Liver (tissue), 9 donors: ENCODE results near the gene BRAT1. TPM values are rescaled to one million over a fixed set of nuclear protein-coding genes. Genes with fewer than 3 reads are reported as not detected.

Source experiments
- DNase-seq: peaks from one replicate; pipeline ENCODE4 v3.0.0-alpha.2; 2017; ENCODE audit warnings: low spot score
- H3K27ac ChIP-seq, 2 donors: one replicate each; pipeline ENCODE4 v1.7.0; 2013; ENCODE audit warnings: inconsistent platforms in 2 of 2, low read length in 2 of 2, control low read depth in 1 of 2, low read depth in 1 of 2, mild to moderate bottlenecking in 1 of 2
- H3K27me3 ChIP-seq, 4 donors: one replicate each; pipeline versions ENCODE4 v1.6.1 to v1.7.0; 2013; ENCODE audit warnings: low read length in 3 of 4, inconsistent platforms in 1 of 4, mild to moderate bottlenecking in 1 of 4, moderate library complexity in 1 of 4; ENCODE audit not compliant: control insufficient read depth in 4 of 4, insufficient read depth in 4 of 4
- H3K36me3 ChIP-seq, 4 donors: one replicate each; pipeline versions ENCODE4 v1.6.1 to v1.7.0; 2013; ENCODE audit warnings: low read length in 3 of 4, mild to moderate bottlenecking in 3 of 4, low read depth in 1 of 4, moderate library complexity in 1 of 4; ENCODE audit not compliant: control insufficient read depth in 4 of 4, insufficient read depth in 3 of 4
- H3K4me1 ChIP-seq, 4 donors: one replicate each; pipeline versions ENCODE4 v1.6.1 to v1.7.0; 2013; ENCODE audit warnings: low read length in 3 of 4, mild to moderate bottlenecking in 3 of 4, moderate library complexity in 1 of 4; ENCODE audit not compliant: control insufficient read depth in 4 of 4, insufficient read depth in 4 of 4
- H3K4me3 ChIP-seq, 3 donors: one replicate each; pipeline versions ENCODE4 v1.6.1 to v1.7.0; 2013; ENCODE audit warnings: low read length in 3 of 3, control low read depth in 1 of 3, low read depth in 1 of 3, mild to moderate bottlenecking in 1 of 3
- H3K9ac ChIP-seq, 2 donors: one replicate each; pipeline ENCODE4 v1.7.0; 2013; ENCODE audit warnings: low read length in 2 of 2, mild to moderate bottlenecking in 2 of 2, moderate library complexity in 2 of 2, control low read depth in 1 of 2, low read depth in 1 of 2
- H3K9me3 ChIP-seq, 4 donors: one replicate each; pipeline versions ENCODE4 v1.6.1 to v1.7.0; 2013; ENCODE audit warnings: low read length in 3 of 4; ENCODE audit not compliant: control insufficient read depth in 4 of 4
- EGR1 ChIP-seq, 2 donors: IDR thresholded peaks; 2 replicates each; pipeline ENCODE4 v1.6.1; 2016 to 2018; ENCODE audit warnings: antibody characterized with exemption in 2 of 2, low read depth in 2 of 2
- FOXA1 ChIP-seq: IDR thresholded peaks from 2 replicates; pipeline ENCODE4 v1.6.1; 2016; ENCODE audit warnings: antibody characterized with exemption
- FOXA2 ChIP-seq: IDR thresholded peaks from 2 replicates; pipeline ENCODE4 v1.6.1; 2016; ENCODE audit warnings: antibody characterized with exemption
- GABPA ChIP-seq, 2 donors: IDR thresholded peaks in 1 of 2; conservative IDR thresholded peaks in 1 of 2; 2 replicates each; pipeline ENCODE4 v1.6.1; 2016; ENCODE audit warnings: antibody characterized with exemption in 2 of 2, mild to moderate bottlenecking in 1 of 2, moderate library complexity in 1 of 2
- HNF4A ChIP-seq, 2 donors: conservative IDR thresholded peaks; 2 replicates each; pipeline ENCODE4 v1.6.1; 2016; ENCODE audit warnings: antibody characterized with exemption in 2 of 2, mild to moderate bottlenecking in 2 of 2
- HNF4G ChIP-seq: IDR thresholded peaks from 2 replicates; pipeline ENCODE4 v1.6.1; 2016; ENCODE audit warnings: antibody characterized with exemption
- JUND ChIP-seq, 2 donors: IDR thresholded peaks; 2 replicates each; pipeline ENCODE4 v1.6.1; 2016; ENCODE audit warnings: antibody characterized with exemption in 2 of 2
- MAX ChIP-seq: IDR thresholded peaks from 2 replicates; pipeline ENCODE4 v1.6.1; 2016; ENCODE audit warnings: antibody characterized with exemption
- NR2F2 ChIP-seq: IDR thresholded peaks from 2 replicates; pipeline ENCODE4 v1.6.1; 2016; ENCODE audit warnings: antibody characterized with exemption
- RAD21 ChIP-seq, 2 donors: IDR thresholded peaks; 2 replicates each; pipeline ENCODE4 v1.6.1; 2016; ENCODE audit warnings: antibody characterized with exemption in 2 of 2, mild to moderate bottlenecking in 2 of 2
- RXRA ChIP-seq, 2 donors: IDR thresholded peaks; 2 replicates each; pipeline ENCODE4 v1.6.1; 2017 to 2018; ENCODE audit warnings: antibody characterized with exemption in 2 of 2, mild to moderate bottlenecking in 1 of 2
- SP1 ChIP-seq: IDR thresholded peaks from 2 replicates; pipeline ENCODE4 v1.6.1; 2018; ENCODE audit warnings: antibody characterized with exemption, mild to moderate bottlenecking
- TAF1 ChIP-seq: conservative IDR thresholded peaks from 2 replicates; pipeline ENCODE4 v1.6.1; 2016; ENCODE audit warnings: antibody characterized with exemption, mild to moderate bottlenecking
- YY1 ChIP-seq: IDR thresholded peaks from 2 replicates; pipeline ENCODE4 v1.6.1; 2016; ENCODE audit warnings: antibody characterized with exemption, mild to moderate bottlenecking
- ZBTB33 ChIP-seq: IDR thresholded peaks from 2 replicates; pipeline ENCODE4 v1.6.1; 2016; ENCODE audit warnings: antibody characterized with exemption
- WGBS: extraction: QIAGEN DNeasy Blood & Tissue Kit; methylation state at CpG from one replicate; pipeline ENCODE4 v1.1.7; 2013; 5-methylcytosine and 5-hydroxymethylcytosine counted together
- polyA plus RNA-seq, 2 donors: library from polyadenylated mRNA; stranded (reverse) in 1 of 2; unstranded in 1 of 2; fragments of 200-250 nt in 1 of 2; fragments of >200 nt in 1 of 2; fragmentation: Nextera tagmentation in 1 of 2; extraction: Ambion mirVana in 1 of 2; gene quantifications; one replicate each; pipeline versions ENCODE4 v1.2.1 to v1.2.3, GENCODE V29; 2013 to 2015
- total RNA-seq, 2 donors: library from RNA; depleted of rRNA; stranded (reverse); fragments of >200 nt; gene quantifications; one replicate each; pipeline ENCODE4 v1.2.3, GENCODE V29; 2014
- TF ChIP-seq, protein P1 (sequence below): IDR thresholded peaks from 2 replicates; pipeline ENCODE4 v1.6.1; 2016; ENCODE audit warnings: antibody characterized with exemption
- donor health status: healthy.
- donor health status: healthy.
- donor health status: healthy.
- donor health status: healthy.
- donor health status: healthy.

Gene BRAT1
- total and polyA plus RNA-seq, 4 donors = 10.0 to 20.7 (median 16.7) TPM

GRCh38 chr7:2504128-2504888 lies 51.0 kb downstream of the BRAT1 start:
- 84% methylated on average over 21 of the region's 21 CpGs for WGBS
- no peak overlapping the region for H3K9ac ChIP-seq
- DNase-seq = no peak
- TF ChIP-seq EGR1 (IDR thresholded peaks at IDR 0.05; ENCODE audit: low read depth in 2 of 2) = no peak
- TF ChIP-seq GABPA (IDR thresholded peaks at IDR 0.05 in 1 of 2, conservative IDR thresholded peaks at IDR 0.05 in 1 of 2) = no peak
- no peak for TF ChIP-seq JUND (IDR thresholded peaks at IDR 0.05)
- no peak for TF ChIP-seq FOXA2
- TF ChIP-seq NR2F2 = no peak
- no peaks in the 10 kb centered on the region for H3K9me3 ChIP-seq
- H3K4me1 ChIP-seq = peaks cover 0 to 8% (median 0%) of the 10 kb centered on the region in 4 donors
- no peaks in the 10 kb centered on the region for H3K27me3 ChIP-seq
- no peak overlapping the region for H3K4me3 ChIP-seq
- H3K36me3 ChIP-seq = no peaks in the 10 kb centered on the region
- no peak overlapping the region for H3K27ac ChIP-seq

DNA sequence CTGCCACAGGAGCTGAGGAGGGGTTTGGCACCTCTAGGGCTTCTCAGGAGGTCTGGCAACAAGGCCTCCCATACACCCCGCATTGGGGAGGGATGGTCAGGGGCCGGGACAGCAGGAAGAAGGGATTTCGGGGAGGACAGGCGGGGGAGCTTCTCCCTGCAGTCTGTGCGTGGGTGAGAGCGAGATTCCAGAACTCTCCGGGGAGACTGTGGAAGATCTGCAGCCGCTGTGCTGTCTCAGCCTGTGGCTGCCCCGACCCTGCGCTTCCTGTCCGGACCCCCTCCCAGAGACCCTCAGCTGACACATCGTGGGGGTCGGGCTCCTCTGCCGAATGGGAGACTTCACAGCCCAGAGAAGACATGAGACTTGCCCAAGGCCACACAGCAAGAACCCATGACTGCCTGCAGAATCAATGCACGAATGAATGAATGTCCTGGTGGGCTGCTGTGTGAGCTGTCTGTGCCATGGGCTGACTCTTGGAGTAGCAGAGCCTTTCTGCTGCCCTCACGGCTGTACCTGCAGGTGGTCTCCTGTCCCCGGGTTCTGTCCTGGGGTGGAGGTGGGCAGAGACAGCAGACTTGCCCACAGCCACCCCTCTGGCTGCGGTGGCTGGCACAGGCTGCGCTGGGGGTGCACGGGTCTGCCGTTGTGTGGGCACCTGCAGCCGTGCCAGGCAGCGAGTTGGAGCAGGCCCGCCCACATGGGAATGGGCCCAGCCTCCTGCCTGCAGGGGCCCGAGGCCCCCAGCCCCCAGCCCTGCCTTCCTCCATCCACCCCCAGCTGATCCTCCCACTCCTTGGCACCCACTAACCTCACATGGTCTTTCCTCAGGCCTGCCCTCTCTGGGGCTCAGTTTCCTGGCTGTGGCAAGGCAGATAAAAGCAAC lies 52.0 kb downstream of the BRAT1 start:
- TF ChIP-seq, protein P1, sequence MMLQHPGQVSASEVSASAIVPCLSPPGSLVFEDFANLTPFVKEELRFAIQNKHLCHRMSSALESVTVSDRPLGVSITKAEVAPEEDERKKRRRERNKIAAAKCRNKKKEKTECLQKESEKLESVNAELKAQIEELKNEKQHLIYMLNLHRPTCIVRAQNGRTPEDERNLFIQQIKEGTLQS = no peak
- TF ChIP-seq YY1 = no peak
- TF ChIP-seq FOXA2 = no peak
- TF ChIP-seq GABPA (IDR thresholded peaks at IDR 0.05 in 1 of 2, conservative IDR thresholded peaks at IDR 0.05 in 1 of 2) = no peak
- TF ChIP-seq FOXA1 = no peak
- no peak for TF ChIP-seq NR2F2
- TF ChIP-seq JUND (IDR thresholded peaks at IDR 0.05) = no peak
- TF ChIP-seq SP1 = no peak
- TF ChIP-seq EGR1 (IDR thresholded peaks at IDR 0.05; ENCODE audit: low read depth in 2 of 2) = no peak
- no peak for TF ChIP-seq ZBTB33
- TF ChIP-seq HNF4A (conservative IDR thresholded peaks at IDR 0.05) = no peak
- no peak for TF ChIP-seq TAF1
- TF ChIP-seq MAX = no peak
- TF ChIP-seq RXRA (IDR thresholded peaks at IDR 0.05) = no peak
- TF ChIP-seq RAD21 (IDR thresholded peaks at IDR 0.05) = no peak
- no peak for TF ChIP-seq HNF4G
- no peak overlapping the region for H3K9ac ChIP-seq
- no peak overlapping the region for H3K4me3 ChIP-seq
- no peaks in the 10 kb centered on the region for H3K9me3 ChIP-seq
- no peak overlapping the region for H3K27ac ChIP-seq
- no peaks in the 10 kb centered on the region for H3K36me3 ChIP-seq
- H3K4me1 ChIP-seq = peaks cover 0 to 3% (median 0%) of the 10 kb centered on the region in 4 donors
- WGBS = 81% methylated on average over 25 of the region's 25 CpGs
- no peak for DNase-seq
- no peaks in the 10 kb centered on the region for H3K27me3 ChIP-seq
